GM23338 (cell line): Measurements from ENCODE around the gene ABCF2.

Source experiments
- EZH2 ChIP-seq: fragments of 200-600 bp; sonication (generic); IDR thresholded peaks from one replicate; pipeline ENCODE4 v1.8.0; 2017; ENCODE audit warnings: antibody characterized with exemption, mild to moderate bottlenecking, low read depth; ENCODE audit not compliant: unreplicated experiment
- EZH2phosphoT487 ChIP-seq: fragments of 200-600 bp; sonication (generic); IDR thresholded peaks from one replicate; pipeline ENCODE4 v1.8.1; 2018; ENCODE audit warnings: antibody characterized with exemption; ENCODE audit not compliant: unreplicated experiment
- POLR2AphosphoS5 ChIP-seq: IDR thresholded peaks from 2 replicates; pipeline ENCODE4 v1.6.1; 2016; ENCODE audit warnings: antibody characterized with exemption, low read depth
- TF ChIP-seq, protein P1 (sequence below), 2 experiments: fragments of 200-600 bp in 1 of 2; sonication (generic) in 1 of 2; conservative IDR thresholded peaks; 2 replicates each; pipeline versions ENCODE4 v1.5.1 to v1.6.1; 2016 to 2017; ENCODE audit warnings: antibody characterized with exemption in 2 of 2, low read depth in 2 of 2, mild to moderate bottlenecking in 2 of 2, moderate library complexity in 1 of 2
- TF ChIP-seq, protein P2 (sequence below): IDR thresholded peaks from one replicate; pipeline ENCODE4 v1.6.1; 2018; ENCODE audit warnings: antibody characterized with exemption; ENCODE audit not compliant: unreplicated experiment

DNA sequence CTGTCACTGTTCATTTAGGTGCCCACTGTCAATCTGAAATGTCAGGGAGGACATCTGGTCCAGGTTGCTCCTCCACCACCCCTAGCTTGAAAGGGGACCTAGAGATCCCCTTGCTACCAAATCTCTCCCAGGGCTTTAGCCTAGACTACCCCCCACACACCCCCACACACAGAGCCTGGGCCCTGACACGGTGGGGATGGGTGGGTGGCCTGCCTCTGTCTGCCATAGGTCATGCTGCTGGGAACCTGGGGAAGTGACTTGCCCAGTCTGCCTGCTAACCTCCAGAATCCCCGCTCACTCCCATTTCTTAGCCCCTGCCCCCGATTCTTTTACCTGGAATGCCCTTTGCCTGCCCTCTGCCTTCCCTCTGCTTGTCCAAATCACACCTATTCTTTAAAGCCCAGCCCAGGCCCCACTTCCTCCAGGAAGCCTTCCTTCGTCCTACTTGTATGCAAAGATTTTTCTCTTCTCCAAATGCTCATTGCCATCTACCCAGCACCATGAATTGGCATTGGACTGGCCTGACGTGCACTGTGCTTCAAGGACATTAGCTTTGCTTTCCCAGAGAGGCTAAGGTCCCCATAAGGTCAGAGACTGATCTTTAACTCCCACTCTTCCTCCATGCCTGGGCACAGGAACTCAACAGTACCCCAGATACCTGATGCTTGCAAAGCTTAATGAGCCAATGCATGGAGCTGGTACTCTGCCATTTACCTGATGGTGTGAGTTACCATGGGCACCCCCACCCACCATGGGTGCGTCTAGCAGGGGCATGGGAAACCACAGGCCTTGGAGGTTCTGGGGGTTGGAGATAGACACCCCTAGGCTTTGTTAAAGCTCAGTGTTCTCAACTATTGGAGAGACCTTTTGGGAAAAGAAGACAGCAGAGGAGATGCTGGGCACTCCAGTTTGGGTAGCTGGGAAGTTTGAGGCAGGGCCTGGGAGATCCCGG lies 23.5 kb upstream of the ABCF2 start:
- TF ChIP-seq EZH2: no peak
- TF ChIP-seq, protein P1, sequence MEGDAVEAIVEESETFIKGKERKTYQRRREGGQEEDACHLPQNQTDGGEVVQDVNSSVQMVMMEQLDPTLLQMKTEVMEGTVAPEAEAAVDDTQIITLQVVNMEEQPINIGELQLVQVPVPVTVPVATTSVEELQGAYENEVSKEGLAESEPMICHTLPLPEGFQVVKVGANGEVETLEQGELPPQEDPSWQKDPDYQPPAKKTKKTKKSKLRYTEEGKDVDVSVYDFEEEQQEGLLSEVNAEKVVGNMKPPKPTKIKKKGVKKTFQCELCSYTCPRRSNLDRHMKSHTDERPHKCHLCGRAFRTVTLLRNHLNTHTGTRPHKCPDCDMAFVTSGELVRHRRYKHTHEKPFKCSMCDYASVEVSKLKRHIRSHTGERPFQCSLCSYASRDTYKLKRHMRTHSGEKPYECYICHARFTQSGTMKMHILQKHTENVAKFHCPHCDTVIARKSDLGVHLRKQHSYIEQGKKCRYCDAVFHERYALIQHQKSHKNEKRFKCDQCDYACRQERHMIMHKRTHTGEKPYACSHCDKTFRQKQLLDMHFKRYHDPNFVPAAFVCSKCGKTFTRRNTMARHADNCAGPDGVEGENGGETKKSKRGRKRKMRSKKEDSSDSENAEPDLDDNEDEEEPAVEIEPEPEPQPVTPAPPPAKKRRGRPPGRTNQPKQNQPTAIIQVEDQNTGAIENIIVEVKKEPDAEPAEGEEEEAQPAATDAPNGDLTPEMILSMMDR (conservative IDR thresholded peaks at IDR 0.05; ENCODE audit: low read depth in 2 of 2): no peak
- TF ChIP-seq EZH2phosphoT487: no peak
- no peak for TF ChIP-seq POLR2AphosphoS5
- TF ChIP-seq, protein P2, sequence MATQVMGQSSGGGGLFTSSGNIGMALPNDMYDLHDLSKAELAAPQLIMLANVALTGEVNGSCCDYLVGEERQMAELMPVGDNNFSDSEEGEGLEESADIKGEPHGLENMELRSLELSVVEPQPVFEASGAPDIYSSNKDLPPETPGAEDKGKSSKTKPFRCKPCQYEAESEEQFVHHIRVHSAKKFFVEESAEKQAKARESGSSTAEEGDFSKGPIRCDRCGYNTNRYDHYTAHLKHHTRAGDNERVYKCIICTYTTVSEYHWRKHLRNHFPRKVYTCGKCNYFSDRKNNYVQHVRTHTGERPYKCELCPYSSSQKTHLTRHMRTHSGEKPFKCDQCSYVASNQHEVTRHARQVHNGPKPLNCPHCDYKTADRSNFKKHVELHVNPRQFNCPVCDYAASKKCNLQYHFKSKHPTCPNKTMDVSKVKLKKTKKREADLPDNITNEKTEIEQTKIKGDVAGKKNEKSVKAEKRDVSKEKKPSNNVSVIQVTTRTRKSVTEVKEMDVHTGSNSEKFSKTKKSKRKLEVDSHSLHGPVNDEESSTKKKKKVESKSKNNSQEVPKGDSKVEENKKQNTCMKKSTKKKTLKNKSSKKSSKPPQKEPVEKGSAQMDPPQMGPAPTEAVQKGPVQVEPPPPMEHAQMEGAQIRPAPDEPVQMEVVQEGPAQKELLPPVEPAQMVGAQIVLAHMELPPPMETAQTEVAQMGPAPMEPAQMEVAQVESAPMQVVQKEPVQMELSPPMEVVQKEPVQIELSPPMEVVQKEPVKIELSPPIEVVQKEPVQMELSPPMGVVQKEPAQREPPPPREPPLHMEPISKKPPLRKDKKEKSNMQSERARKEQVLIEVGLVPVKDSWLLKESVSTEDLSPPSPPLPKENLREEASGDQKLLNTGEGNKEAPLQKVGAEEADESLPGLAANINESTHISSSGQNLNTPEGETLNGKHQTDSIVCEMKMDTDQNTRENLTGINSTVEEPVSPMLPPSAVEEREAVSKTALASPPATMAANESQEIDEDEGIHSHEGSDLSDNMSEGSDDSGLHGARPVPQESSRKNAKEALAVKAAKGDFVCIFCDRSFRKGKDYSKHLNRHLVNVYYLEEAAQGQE: no peak
